ENCODE data around the gene SPATA31D4.
"Not testable (repeated sequence)": the region's sequence is repeated elsewhere in the genome, so short reads cannot be mapped to it uniquely, and the experiment has no call there.

SPATA31D4 gene

DNA sequence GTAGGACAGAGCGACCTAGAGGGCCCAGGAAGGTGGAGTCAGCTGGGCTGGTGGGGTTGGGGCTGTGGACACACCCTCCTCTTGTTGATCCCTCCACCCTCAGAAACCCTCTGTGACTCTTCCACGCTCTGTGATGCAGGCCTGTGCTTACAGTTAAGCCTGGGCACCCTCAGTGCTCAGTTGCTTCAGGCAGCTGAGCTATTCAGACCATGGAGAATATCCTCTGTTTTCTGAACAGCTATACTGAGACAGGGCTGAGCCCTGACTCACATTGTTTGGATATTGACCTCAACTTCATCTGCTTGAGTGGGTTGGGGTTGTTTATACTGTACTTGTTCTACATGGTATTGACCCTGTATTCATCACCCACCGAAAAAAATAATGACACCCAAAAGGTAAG lies at the start of gene SPATA31D4:
SPATA31D4 (plus strand) TSS at position 124 of the 400 bp plus-strand sequence; CDS start at position 210, 86 bp downstream.
- DNase-seq = not testable (repeated sequence)

DNA sequence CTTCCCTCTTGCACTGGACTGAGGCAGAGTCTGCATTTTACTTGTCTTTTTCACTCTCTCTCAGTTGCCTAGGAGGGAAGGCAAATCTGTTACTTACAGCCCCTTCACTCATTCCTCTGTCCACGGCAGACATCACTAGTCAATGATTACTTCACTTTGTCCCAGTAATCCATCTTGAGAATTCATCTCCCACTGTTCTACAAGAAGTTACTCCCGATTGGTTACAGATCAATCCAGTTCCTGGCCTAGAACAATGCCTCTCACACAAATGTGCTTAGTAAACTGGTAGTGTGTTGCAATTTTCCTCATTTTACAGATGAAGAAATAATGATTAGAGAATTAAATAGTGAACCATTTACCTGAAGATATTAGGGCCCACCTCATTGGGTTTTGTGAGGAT lies 49.7 kb upstream of the SPATA31D4 start:
- no peak for DNase-seq

DNA sequence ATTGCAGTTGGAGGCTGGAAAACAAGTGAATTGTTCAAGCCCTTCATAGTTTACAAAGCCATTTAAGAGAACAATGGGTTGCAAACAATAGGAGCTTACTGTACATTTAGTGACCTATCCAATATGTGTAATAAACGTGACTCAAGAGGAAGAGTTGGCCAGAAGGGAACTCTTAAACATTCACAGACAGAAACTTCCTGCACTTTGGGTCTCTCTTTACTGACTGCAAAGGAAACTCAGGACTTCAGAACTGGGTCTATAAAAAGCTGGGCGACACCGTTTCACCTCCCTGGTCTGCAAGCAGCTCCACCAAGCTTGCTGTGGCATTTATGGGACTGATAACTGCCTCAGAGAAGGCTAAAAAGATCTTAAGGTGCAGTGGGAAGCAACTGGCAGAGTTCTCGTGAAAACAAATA lies 48.7 kb upstream of the SPATA31D4 start:
- DNase-seq = no peak

DNA sequence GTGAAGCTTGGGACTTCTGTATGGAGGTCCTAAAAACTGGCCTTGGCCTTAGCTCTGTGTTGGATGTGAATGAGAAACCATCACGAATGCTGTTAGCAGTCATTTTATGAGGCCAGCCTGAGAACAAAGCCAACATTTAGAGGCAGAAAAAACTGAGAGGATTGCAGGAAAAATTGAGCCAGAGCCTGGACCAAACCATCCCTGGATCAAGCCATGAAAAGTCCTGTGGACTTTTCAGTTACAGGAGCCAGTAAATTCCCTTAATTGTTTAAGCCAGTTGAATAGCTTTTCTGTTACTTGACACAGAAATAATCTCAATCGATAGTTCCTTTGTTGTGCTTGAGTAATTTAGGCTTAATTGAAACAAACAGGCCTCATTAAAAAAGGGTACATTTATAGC lies 42.6 kb upstream of the SPATA31D4 start:
- DNase-seq = no peak

DNA sequence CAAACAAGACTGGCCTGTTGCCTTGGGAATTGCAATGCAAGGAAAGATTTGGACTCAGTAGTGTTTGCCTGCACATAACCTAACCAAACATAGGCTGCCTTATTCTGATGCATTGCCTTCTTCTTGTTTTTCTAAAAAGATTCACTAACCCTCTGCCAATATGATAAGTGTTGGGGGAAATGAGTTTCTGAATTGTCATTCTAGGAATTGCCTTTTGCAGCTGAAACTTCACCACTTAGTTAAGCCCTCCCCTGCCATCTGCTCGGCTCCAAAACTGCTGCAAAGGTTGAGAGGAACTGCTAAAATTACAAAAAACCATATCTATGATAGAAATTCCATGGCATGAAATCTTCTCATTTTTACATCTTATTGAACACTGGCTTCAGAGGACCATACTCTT lies 41.6 kb upstream of the SPATA31D4 start:
- DNase-seq = no peak

DNA sequence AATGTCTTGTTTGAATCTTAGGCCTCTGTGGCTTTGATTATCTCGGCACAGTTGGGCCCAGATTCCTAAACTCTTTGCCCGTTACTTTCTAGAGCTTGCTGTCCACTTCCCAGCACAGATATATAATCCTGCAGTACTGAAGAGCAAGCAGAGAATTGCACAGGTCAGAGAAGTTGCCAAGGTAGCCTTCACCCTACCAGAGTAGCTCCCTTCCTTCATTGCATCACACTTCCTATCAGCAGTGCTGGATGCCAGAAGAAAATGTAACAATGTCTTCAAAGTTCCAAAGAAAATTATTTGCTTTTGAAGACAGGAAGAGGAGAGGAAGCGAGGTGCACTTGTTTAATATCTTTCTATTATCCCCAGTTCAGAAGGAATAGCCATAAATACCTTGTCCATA lies 38.1 kb upstream of the SPATA31D4 start:
- no peak for DNase-seq

DNA sequence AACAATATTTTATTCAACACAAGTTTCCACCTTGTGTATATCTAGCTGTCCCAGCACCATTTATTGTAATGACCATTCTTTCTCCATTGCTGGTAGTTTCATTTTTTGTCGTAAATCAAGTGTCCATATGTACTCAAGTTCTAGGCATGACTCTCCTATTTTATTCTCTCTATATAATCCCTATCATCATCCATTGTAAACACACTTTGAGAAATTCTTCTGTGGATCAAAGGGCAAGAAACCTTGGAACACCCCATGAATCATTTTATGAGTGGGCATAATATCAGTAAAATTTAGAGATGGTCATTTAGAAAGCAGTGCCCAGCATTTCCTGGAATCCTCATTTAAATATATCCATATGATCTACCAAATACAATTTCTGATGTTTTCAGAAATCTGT lies 35.8 kb upstream of the SPATA31D4 start:
- DNase-seq = no peak

DNA sequence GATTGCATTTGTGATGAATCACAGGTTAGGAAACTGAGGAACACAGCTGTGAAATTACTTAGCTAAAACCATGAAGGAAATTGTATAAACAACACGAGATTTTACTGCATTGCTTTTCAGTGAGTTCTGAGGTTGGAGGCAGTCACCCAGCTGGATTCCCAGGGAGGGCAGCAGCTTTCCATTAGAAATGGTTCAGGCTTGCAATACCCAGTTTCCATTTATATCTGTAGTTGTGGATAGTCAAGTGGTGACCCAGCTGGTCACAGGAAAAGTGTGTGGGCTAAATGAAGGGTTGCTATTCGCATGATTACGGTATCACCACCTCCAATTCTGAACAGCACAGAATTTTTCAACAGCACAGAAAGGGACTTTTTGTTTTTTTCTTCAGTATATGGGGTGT lies 34.3 kb upstream of the SPATA31D4 start:
- no peak for DNase-seq

DNA sequence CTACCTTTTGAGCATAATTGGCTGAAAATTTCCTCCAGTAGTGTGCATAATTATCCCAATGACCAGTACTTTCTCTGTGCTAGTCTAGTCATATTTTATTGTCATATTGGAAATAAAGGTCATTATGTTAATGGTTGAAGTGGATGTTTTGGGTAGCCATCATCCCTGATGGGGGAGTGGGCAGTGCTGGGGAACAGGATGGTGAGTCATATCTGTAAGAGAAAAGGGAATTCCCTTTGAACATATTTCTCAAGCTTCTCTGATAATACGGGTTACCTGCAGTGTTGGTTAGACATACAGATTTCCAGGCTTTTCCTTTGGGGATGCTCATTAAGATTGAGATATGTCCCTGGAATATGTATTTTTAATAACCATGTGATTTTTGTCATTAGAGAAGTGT lies 33.3 kb upstream of the SPATA31D4 start:
- DNase-seq = no peak

DNA sequence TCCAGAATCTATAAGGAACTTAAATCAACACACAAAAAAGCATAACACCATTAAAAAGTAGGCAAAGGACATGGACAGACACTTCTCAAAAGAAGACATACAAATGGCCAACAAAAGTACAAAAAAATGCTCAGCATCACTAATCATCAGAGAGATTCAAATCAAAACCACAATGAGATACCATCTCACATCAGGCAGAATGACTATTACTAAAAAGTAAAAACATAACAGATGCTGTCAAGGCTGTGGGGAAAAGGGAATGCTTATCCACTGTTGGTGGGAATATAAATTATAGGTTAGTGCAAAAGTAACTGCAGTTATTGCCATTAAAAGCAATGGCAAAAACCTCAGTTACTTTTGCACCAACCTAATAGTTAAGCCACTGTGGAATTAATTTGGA lies 32.2 kb upstream of the SPATA31D4 start:
- DNase-seq = no peak

DNA sequence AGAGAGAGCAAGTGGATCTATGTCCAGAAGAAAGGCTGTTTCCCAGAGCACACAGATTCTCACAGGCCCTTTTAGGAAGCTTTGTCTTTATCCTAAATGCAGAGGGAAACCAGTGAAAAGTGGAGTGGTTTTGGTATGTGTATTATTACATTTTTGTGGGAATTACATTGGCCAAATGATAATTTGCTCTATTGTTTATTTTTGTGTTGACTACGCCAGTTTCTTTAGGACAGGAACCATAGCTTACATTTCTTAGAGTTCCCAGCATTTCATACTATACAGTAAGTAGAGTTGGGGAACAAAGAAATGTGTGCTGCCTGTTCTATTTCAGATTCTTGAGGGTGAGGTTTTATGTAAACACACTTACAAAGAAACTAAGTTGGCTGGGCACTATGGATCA lies 29.4 kb upstream of the SPATA31D4 start:
- DNase-seq = no peak

DNA sequence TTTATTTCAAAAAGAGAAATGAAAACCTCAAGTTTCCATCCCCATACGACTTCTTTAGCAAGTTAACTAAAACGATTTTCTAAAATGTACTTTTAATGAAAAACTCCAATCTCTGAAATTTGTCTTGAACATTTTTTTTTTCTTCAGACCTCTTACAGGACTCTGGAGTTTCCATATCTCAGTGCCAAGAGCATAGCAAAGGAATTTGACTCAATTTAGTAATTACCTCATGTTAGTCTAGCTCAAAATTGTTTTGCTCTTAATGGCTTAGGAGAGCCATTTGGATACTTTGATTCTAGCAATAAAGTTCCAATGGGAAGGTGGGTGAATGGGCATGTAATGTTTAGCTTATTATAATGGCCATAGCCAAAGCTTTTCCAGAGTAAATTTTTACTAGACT lies 26.0 kb upstream of the SPATA31D4 start:
- no peak for DNase-seq

DNA sequence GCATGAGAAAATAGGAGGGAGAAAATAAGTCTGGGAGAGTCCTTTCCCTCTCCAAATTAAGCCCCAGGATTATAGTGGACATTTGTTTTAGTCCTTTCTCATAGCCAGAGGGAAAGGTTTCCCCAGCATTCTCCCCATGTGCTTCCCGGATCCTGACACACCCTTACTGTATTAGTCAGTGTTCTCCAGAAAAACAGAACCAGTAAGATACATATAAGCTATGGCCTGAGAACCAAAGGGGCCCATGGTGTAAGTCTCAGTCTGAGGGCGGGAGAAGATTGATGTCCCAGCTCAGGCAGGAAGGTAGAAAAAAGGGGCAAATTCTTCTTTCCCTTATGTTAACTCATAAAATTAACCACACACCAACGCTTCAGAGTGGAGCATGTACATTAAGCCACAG lies 25.6 kb upstream of the SPATA31D4 start:
- DNase-seq = no peak

DNA sequence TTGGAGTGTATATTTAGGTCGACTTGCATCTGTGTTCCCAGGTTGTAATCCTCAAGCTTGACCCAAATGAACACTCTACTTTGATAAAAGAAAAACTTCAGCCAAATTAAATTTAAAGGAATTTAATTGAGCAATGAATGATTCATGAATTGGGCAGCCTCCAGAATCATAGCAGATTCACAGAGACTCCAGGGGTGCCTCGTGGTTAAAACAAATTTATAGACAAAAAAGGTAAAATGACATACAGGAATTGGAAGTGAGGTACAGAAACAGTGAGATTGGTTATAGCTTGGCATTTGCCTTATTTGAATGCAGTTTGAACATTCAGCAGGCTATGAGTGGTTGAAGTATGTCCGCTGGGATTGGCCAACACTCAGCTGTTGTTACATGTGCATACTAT lies 21.6 kb upstream of the SPATA31D4 start:
- DNase-seq = no peak

DNA sequence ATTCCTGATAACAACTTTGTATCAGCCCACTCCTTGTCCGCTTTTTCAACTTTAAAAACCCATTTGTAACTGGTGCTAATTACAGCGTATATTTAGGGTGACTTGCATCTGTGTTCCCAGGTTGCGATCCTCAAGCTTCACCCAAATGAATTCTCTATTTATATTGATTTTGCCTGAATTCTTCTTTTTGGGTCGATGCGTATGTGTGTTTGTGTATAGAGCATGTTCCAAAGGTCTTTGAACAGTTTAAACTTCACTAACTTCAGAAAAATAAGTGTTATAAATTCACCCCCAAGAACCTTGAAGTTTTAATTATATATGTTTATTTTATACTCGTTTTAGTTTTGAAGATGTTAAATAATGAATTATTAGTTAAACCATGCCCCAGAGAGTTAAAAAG lies 16.1 kb upstream of the SPATA31D4 start:
- no peak for DNase-seq

DNA sequence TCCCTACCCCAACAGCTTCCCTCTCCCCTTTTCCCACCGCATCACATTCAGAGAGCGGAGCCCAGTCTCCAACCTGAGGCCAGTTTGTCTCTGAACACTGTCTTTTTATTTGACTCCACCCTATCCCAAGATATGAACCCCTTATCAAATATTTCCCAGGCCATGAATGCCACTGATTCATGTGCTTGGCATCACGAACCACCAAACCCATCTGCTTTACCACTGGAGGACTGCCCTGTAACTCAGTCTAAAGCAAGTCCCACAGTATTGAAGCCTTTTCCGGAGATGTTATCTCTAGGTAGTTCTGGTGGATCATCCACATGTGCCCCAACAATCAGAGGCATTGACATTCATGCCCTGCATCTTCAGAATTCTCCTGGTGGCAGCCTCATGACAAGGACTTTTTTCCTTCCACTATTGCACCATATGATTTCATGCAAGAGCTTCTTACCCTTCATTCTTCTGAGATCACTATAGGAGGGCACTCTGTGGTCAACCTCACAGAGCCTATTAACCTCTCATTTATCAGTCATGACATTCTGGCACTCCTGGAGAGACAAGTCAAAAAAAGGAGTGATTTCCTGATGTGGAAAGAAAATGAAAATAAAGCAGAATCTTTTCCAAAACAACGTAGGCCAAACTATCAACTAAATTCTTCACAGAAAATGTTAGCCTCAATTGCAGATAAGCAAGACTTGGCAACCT lies 12.3 kb upstream of the SPATA31D4 start:
- no peak for DNase-seq

DNA sequence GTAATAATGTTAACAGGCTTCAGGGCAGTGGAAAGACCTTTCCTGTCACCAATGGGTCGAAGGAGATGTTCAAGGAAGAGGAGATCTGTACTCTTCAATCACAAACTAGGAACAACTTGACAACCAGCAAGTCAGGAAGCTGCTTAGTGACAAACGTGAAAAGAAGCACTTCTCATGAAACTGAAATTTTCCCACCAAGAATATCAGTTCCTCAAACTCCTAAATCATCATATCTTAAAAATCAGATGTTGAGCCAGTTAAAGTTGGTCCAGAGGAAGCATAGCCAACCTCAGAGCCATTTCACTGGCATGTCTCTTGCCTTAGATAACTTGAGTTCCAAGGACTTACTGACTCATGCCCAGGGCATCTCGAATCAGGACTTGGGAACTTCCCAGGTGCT lies 9.7 kb upstream of the SPATA31D4 start:
- not testable (repeated sequence) for DNase-seq

DNA sequence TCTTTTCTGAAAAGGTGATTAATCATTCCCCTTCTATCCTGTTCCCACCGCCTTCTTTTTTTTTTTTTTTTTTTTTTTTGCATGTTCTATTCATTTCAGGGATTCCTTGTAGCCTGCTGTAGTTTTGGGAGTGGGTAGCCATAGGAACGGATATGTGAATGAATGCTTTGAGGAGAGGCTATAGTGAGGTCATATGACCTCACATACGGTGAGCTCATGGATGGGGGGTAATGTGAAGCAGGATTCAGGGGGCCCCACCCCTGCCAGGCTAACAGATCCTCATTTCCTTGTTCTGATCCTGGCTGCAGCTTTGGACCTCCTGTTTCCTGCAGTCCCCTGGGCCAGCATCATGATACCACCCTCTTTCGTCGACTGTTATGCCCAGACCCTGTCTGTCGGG lies 1.9 kb downstream of the SPATA31D4 start:
- DNase-seq = not testable (repeated sequence)

DNA sequence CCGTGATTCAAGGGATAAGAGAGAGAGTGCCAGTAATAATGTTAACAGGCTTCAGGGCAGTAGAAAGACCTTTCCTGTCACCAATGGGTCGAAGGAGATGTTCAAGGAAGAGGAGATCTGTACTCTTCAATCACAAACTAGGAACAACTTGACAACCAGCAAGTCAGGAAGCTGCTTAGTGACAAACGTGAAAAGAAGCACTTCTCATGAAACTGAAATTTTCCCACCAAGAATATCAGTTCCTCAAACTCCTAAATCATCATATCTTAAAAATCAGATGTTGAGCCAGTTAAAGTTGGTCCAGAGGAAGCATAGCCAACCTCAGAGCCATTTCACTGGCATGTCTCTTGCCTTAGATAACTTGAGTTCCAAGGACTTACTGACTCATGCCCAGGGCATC lies 5.3 kb downstream of the SPATA31D4 start:
- DNase-seq = not testable (repeated sequence)

DNA sequence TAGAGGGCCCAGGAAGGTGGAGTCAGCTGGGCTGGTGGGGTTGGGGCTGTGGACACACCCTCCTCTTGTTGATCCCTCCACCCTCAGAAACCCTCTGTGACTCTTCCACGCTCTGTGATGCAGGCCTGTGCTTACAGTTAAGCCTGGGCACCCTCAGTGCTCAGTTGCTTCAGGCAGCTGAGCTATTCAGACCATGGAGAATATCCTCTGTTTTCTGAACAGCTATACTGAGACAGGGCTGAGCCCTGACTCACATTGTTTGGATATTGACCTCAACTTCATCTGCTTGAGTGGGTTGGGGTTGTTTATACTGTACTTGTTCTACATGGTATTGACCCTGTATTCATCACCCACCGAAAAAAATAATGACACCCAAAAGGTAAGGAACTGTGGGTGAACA lies 15.2 kb downstream of the SPATA31D4 start, which contains the start of gene SPATA31D3:
SPATA31D3 (plus strand) TSS at position 108 of the 400 bp plus-strand sequence; CDS start at position 194, 86 bp downstream.
- DNase-seq = not testable (repeated sequence)

DNA sequence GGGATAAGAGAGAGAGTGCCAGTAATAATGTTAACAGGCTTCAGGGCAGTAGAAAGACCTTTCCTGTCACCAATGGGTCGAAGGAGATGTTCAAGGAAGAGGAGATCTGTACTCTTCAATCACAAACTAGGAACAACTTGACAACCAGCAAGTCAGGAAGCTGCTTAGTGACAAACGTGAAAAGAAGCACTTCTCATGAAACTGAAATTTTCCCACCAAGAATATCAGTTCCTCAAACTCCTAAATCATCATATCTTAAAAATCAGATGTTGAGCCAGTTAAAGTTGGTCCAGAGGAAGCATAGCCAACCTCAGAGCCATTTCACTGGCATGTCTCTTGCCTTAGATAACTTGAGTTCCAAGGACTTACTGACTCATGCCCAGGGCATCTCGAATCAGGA lies 20.4 kb downstream of the SPATA31D4 start:
- DNase-seq = not testable (repeated sequence)

DNA sequence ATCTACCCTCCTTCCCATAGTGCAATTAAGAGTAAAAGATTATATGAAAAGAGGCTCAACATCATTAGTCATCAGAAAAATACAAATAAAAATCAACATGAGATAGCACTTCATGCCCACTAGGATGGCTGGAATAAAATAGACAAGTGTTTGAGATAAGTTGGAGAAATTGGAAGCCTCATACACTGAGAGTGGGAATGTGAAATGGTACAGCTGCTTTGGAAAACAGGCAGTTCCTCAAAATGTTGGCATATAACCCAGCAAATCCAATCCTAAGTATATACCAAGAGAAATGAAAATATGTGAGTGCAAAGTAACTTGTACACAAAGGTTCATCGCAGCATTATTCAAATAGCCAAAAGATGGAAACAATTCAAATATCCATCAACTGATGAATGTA lies 24.9 kb downstream of the SPATA31D4 start:
- DNase-seq = no peak

DNA sequence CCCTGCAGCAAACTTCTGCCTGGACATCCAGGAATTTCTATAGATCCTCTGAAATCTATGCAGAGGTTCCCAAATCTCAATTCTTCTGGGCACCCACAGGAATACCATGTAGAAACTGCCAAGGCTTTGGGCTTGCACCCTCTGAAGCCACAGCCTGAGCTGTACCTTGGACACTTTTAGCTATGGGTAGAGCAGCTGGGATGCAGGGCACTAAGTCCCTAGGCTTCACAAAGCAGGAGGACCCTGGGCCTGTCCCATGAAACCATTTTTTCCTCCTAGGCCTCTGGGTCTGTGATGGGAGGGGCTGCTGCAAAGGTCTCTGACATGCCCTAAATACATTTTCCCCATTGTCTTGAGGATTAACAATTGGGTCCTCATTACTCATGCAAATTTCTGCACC lies 27.4 kb downstream of the SPATA31D4 start:
- DNase-seq = no peak

DNA sequence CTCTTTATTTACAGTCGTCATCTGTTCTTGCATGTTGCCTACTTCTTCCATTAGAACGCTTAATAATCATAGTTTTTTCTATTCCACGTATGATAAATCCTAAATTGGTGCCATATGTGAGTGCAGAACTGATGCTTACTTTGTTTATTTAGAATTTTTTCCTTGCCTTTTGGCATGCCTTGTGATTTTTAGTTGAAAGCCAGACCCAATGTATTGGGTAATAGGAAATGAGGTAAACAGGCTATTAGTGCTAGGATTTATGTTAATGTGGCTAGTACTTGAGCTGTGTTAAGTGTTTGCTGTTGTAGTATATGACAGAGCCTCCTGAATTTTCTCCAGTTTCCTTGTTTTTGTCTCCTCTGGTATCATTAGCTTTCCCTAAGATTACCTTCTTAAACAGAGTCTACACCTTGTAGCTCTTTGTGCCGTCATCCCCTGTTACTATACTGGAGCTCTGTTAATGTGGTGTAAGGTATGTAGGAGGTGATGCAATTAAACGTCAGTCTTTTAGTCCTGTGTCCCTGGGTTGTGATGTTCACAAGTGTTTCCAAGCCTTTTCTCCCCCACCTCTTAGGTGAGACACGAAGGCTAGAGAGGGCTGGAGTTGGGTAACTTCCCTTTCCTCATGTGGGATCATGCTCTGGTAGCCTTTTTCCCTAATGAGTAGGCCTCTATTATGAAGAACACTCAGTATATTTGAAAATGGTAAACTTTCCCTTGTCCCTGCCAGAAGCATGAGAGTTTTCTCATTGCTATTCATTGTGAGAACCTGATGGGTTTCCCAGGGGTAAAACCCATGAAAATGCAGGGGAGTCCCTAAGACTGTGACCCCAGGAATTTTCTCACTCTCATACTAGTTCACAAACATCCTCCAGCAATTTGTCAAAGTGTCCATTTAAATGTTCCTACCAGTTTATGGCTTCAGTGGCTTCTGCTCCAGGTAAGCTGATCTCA lies 36.3 kb downstream of the SPATA31D4 start:
- no peak for DNase-seq
